Inflammatory macrophage treated with lipopolysaccharide for 1 hour (primary cell): Measurements from ENCODE around the gene MAGIX.
"Not testable (repeated sequence)": the region's sequence is repeated elsewhere in the genome, so short reads cannot be mapped to it uniquely, and the experiment has no call there.

ENCODE experiments used
- DNase-seq, 2 donors: peaks; one replicate each; pipeline ENCODE4 v3.0.0-alpha.2; 2020 to 2022

The MAGIX gene

DNA sequence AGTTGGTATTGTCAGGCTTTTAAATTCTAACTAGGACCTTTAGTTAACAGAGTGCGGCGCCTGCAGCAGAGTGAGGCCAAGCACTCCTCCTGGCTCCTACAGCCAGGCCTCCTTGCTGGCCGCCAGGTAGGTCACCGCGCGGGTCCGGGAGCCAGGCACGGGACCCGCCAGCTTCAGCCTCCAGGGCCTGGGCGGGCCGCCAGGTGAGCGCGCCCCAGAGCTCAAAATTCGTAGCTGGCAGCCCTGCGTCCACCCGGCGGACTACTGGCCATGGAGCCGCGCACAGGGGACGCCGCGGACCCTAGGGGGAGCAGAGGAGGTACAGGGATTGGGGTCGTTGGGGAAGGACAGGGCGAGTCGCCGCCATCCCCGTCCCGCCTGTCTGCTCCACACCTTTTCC is at the start of gene MAGIX:
MAGIX (plus strand) TSS at position 139 of the 400 bp plus-strand sequence; CDS start at position 271, 132 bp downstream.
- DNase-seq: no peak

DNA sequence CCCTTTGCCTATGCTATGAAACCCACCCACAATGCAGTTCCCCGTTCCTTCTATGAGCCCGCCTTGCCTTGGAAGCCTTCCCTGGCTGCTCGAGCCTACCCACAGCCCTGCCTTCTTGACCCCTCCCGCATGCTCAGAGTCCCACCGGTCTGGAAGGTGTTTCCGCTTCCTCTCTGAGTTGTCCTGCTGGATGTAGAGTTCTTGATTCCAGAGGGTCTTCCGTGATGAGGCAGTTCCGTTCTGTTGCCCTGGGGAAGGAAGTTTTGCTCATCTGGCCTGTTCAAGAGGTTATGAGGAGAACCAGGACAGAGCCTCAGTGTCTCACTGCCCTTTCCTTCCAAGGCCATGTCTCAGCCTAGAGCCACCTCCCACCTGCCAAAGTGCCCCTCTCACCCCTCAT is 46.5 kb upstream of the MAGIX start:
- no peak for DNase-seq

DNA sequence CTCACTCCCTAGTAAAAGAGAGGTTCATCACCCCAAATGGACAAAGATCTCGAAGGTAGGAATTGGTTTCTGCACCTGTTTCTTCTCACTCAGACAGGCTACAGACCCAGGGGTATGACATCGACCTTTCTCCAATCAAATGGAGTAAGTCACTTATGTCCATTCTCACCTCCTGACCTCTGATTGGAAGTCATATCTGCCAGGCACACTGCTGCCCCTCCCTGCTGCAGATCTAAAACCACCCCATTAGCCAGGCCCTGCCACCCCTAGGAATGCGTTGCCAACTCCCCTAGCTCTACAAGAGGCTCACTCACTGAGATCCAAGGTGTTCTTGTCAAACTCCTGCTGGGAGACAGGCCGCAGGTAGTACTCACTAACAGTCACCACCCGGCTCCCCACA is 45.8 kb upstream of the MAGIX start:
- no peak for DNase-seq

DNA sequence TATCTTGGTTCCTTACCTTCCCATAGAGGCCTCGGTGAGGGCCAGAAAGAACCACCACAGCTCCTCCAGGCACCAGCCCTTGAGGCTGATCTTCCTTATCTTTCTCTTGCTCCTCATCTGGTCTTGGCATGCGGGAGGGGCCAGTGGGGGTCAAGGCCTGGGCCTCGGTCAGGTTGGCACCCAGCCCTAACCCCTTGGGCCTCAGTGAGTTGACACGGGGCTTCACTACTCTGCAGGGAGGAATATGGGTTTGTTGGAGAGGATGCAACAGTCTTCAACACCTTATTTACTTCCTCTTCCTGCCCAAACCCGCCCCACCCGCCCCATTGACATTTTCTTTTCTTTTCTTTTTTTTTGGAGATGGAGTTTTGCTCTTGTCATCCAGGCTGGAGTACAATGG is 45.0 kb upstream of the MAGIX start:
- DNase-seq: no peak

DNA sequence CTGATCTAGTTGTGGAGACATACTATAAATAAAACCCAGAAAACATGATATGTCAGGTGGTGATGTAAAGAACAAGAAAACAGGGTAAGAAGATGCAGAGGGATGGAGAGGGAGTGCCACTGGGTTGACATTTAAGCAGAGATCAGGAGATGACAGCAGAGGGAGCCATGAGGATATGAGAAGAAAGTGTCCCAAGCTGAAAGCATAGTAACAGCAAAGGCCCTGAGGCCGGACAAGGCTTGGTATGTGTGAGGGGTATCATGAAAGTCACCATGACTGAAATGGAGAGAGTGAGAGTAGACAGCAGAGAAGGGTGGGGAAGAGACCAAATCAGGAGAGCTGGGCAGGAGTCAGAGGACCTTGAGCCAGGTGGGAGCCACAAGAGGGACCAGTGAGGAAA is 42.5 kb upstream of the MAGIX start:
- DNase-seq: no peak

DNA sequence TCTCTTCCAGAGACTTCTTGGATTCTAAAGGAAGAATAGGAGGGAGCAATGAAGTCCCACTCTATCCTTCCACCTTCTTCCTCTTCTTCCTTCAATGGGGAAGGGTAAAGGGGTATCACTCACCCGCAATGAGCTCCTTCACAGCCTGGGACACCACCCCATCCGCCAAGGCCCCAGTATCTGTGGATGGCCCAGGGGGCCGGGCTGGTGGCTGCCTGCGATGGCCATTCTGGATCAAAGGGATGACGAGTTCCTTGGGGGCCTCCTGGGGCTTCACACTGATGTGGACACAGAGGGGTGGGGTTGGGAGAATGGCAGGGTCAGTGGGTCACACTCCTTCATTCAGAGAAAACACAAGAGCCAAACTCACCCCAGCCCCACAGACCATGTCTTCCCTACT is 40.1 kb upstream of the MAGIX start:
- no peak for DNase-seq

DNA sequence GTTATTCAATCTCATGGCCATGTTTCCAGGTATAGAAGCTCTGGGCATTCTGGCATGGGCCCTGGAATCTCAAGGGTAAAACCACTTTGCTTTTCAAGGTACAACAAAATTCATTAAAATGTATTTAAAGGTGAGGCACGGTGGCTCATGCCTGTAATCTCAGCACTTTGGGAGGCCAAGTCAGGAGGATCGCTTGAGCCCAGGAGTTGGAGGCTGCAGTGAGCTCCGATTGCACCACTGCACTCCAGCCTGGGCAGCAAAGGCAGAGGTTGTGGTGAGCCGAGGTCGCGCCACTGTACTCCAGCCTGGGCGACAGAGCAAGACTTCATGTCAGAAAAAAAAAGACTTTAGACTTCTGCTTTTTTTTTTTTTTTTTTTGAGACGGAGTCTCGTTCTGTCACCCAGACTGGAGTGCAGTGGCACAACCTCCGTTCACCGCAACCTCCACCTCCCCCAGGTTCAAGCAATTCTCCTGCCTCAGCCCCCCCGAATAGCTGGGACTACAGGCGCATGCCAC is 34.8 kb upstream of the MAGIX start:
- DNase-seq: not testable (repeated sequence)

DNA sequence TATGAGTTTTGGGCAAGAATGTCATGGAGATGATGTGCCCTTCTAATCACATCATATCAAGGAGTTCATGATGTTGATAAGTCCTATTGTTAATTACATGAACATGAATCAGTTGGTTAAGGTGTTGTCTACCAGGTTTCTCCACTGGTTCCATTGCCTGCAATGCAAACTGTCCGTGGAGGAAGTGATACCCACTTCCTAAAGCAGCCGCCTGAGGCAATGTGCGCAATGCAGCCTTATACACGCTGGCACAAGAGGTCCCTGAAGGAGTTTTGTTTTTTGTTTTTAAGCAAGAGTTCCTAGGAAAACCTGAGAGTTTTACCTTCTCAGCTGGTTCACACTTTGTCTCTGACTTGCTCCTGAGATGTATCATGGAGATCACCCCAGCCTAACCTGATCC is 33.1 kb upstream of the MAGIX start:
- DNase-seq: peak; percentile 13 to 25

DNA sequence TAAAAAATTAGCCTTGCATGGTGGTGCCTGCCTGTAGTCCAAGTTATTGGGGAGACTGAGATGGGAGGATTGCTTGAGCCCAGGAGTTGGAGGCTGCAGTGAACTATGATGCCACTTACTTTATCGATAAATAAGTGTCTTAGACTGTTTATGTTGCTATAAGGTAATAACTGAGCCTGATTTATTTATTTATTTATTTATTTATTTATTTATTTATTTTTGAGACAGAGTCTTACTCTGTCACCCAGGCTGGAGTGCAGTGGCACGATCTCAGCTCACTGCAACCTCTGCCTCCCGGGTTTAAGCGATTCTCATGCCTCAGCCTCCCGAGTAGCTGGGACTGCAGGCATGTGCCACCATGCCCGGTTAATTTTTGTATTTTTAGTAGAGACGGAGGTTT is 30.3 kb upstream of the MAGIX start:
- DNase-seq: not testable (repeated sequence)

DNA sequence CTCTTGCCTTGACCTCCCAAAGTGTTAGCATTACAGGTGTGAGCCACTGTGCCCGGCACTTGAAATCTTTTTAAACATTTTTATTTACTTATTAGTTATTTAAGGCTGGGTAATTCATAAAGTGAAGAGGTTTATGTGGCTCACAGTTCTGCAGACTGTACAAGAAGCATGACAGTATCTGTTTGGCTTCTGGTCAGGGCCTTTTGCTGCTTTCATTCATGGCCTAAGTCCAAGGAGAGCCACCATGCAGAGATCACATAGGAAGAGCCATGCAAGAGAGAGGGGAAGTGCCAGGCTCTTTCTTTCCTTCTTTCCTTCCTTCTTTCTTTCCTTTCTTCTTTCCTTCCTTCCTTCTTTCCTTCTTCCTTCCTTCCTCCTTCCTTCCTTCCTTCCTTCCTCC is 28.8 kb upstream of the MAGIX start:
- DNase-seq: no peak

DNA sequence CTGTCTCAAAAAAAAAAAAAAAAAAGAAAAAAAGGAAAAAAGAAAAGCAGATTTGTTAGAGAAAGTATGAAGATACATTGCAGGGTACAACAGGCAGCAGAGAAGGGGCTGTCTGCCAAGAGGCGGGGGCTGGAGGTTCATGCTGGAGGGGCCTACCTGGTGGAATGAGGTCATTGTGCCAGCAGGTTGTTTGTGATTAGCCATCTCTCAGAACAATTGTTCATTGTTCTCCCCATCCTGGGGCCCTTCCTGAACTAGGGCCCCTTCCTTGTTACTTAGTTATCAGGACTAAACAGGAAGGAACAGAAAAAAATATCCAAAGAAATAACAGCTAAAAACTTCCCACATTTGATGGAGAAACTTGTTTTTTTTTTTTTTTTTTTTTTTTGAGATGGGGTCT is 25.1 kb upstream of the MAGIX start:
- no peak for DNase-seq

DNA sequence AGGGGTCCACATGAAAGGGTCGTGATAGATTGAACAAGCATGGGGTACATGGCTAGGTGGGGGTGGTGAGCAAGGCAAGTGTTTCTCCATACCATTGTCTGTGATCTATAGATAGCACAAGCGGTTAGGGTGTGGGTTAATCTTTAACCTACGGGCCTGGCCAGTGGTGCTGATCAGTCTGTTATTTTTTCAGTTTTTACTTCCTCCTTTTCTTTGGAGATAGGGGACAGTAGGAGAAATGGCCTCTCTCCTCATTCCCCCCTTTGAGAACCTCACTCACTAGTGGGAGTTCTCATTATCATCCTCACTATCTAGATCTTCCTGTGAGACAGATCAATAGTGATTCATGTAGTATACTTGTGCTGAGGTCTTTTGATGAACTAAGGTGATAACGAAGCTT is 22.8 kb upstream of the MAGIX start:
- no peak for DNase-seq

DNA sequence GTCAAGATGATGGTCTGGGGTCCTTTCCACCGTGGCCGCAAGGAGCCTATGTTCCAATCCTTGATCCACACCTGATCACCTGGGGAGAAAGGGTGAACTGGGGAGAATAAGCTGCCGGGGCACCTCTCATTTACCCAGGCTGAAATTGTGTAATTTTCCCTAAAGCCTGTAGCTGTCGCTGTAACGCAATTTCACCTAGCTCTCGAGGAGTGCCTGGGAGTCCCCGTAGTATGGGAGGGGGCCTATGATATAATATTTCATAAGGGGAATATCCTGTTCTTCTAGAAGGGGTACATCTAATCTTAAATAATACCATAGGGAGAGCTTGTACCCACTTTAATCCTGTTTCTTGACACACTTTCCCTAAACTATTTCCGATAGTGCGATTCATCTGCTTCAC is 20.3 kb upstream of the MAGIX start:
- DNase-seq: not testable (repeated sequence)

DNA sequence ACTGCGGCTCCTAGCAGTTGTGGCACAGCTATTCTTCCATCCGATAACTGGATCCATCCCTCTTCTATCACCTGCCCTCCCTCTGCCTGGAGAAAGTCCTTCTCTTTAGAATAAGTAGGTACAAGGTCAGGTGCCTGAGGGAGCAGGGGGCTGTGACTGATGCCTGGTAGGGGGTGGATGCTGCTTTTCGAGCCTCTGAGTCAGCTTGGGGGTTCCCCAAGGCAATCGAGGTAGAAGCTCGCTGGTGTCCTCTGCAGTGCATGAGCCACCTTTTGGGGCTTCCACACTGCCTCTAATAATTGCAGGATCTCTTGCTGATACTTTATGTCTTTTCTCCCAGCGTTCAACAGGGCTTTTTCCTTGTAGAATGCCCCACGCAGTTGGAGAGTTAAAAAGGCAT is 19.4 kb upstream of the MAGIX start:
- not testable (repeated sequence) for DNase-seq

DNA sequence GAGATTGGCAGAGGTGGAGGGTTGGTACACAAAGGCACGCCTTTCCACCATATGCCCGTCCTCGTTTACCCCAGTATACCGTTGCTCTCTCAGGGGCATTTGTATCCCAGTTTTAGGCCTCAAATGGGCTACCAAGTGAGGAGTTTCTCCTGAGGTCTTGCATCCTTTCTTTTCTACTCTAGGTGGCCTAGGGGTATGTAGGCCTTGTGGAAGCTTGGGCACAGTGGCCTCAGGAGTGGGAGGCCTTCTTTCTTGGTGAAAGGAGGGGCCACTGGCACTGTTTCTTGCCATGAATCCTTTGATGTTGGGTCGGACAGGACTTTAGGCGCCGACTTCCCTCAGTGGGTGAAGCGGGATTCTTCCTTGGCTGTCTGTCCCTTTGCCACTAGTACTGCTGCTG is 15.3 kb upstream of the MAGIX start:
- DNase-seq: no peak

DNA sequence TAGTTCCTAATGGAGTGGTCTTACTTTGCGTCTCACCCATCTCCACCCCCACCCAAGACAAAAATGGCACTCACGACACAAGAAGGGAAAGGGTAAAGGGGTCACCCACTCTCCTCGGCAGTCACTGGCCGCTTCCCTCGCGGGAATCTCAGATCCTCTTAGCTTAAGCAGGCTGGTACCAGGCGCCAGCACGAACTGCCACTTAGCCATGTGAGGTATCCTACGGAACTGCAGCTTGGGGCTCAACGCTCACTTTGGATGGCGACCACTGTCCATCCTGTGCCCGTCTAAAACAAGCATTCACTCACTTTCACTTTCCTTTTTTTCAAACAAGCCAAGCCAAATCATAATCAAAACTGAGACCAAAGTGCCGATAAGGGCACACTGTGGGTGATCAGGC is 14.6 kb upstream of the MAGIX start:
- DNase-seq: no peak

DNA sequence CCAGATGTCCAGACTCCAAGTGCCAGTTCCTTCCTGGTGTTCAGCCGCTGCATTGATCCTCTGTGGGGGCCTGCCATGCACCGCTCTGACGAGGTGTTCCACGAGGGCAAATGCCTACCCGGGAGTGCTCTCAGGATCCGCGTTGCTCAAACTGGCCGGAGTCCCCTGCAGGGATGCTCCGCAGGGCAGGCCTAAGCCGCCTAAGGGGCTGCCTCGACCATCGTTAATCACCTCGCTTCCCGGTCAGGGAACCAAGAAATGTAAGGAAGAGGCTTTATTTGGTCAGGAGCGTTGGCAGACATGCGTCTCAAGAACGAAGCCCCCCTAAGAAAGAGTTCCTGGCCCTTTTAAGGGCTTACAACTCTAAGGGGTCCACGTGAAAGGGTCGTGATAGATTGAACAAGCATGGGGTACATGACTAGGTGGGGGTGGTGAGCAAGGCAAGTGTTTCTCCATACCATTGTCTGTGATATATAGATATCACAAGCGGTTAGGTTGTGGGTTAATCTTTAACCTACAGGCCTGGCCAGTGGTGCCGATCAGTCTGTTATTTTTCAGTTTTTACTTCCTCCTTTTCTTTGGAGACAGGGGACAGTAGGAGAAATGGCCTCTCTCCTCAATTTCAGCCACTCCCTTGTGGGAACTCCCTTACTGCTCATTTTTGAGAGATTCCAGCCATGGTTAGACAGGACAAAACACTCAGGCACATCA is 14.0 kb upstream of the MAGIX start:
- peak; percentile 2 to 19 for DNase-seq

DNA sequence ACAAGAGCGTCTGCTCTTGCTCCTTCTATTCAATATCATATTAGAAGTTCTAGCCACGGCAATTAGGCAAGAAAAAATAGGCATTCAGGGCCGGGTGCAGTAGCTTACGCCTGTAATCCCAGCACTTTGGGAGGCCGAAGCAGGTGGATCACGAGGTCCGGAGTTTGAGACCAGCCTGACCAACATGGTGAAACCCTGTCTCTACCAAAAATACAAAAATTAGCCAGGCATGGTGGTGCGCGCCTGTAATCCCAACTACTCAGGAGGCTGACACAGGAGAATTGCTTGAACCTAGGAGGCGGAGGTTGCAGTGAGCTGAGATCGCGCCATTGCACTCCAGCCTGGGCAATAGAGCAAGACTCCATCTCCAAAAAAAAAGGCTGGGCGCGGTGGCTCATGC is 13.3 kb upstream of the MAGIX start:
- DNase-seq: not testable (repeated sequence)

DNA sequence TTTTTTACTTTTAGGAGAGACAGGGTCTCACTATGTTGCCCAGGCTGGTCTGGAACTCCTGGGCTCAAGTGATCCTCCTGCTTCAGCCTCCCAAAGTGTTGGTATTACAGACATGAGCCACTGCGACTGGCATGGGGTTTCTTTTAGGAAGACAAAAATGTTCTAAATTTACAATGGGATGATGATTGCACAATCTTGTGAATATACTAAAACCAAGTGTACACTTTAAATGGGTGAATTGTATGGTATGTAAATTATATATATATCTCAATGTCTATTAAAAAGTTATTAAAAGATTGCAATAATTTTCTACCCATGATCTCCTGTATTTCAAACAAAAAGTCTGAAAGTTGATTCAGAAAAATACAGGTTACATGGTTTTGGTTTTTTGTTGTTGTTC is 9.1 kb upstream of the MAGIX start:
- no peak for DNase-seq

DNA sequence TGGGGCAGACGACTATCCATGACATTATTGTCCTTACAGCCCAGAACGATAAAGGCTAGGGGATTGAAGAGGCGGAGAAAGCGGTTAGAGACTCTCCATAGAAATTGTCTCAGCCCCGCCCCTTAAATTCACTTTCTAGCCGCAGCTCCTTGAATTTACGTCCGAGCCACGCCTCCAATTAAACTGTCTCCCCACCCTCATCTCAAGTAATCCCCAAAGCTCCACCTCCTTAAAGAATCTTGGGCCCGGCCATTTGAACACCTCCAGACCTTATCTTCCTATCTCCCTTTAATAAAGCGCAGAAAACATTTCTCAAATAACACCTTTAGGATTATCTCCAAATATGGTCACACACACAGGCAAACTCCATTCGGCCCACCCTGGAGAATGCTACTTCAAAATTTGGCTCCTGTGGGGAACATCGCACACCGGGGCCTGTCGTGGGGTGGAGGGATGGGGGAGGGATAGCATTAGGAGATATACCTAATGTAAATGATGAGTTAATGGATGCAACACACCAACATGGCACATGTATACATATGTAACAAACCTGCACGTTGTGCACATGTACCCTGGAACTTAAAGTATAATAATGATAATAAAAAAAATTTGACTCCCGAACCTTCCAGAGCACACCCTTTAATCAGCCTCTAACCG is 7.2 kb upstream of the MAGIX start:
- DNase-seq: peak; percentile 37 to 41

DNA sequence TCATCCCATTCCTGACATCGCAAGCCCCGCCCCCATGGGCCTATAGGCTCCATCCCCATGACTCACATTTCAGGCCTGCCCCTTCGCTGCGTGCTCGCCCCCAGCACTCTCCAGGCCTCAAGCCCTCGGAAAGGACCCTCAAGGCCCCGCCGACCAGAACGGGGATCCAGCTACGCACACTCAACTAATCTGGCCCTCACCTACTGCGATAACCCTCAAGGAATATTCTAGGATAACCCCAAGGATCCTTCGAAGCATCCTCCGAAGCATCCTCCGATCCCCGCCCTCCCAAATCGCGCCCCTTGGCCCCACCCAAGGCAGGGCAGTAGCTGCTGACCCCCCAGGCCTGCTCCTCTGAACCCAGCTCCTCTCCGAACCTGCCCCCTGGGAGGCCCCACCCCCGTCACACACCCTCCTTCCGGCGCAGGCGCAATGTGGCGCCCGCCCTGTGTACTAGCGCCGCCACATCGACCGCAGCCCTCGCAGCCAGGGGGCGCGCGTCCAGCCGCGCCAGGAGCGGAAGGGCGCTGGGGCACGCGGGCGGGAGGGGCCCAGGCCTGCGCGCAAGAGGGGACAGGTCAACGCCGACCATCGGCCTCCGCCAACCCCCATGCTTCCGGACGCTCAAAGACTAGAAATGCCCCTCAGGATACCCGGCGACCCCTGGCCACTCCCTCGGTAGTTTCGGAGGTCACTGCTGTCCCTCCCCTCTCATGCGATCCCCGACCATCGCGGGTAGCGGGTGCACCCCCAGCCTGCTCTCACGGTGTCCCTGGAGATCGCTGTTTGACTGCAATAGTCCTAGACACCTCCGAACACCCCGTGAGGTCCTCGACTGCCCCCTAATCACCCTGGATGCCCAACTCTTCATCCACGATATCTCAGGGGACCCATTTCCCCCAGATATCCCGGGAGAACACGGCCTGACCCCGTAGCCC is 6.4 kb upstream of the MAGIX start:
- peak; percentile 71 to 77 for DNase-seq

DNA sequence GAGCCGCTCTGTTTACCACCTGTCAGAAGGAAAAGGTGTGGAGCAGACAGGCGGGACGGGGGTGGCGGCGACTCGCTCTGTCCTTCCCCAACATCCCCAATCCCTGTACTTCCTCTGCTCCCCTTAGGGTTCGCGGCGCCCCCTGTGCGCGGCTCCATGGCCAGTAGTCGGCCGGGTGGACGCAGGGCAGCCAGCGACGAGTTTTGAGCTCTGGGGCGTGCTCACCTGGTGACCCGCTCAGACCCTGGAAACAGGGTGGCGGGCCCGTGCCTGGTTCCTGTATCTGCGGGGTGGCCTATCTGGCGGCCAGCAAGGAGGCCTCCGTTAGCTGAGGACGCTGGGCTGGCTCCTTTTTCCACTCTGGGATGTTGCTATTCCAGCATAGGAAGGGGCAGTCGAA is 5.4 kb upstream of the MAGIX start:
- DNase-seq: no peak

DNA sequence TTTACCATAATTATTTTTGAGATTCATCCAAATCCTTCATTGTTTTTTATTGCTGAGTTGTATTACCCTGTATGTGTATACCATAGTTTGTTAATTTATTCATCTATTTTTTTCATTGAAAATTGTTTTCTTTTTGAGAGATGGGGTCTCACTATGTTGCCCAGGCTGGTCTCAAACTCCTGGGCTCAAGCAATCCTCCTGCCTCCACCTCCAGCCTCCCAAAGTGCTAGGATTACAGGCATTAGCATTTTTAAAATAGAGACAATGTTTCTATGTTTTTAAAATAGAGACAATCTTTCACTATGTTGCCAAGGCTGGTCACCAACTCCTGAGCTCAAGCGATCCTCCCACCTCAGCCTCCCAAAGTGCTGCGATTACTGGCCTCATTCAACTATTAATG is 1.6 kb upstream of the MAGIX start:
- DNase-seq: no peak

DNA sequence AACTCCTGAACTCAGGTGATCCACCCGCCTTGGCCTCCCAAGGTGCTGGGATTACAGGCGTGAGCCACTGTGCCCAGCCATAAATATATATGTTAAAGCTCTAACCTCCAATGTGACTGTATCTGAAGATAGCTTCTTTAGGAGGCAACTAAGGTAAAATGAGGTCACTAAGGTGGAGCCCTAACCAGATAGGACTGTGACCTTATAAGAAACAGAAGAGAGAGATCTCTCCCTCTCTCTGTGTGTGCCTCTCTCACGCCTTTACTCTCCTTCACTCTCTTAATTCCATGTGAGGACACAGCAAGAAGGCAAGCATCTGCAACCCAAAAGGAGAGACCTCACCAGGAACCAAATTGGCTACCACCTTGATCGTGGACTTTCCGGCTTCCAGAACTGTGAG is 926 bp upstream of the MAGIX start:
- no peak for DNase-seq
